HG03045 (cell line): Measurements from ENCODE around the gene NBPF11.
"Not testable (repeated sequence)": the region's sequence is repeated elsewhere in the genome, so short reads cannot be mapped to it uniquely, and the experiment has no call there.

Experiments used
- ATAC-seq: cut with Tn5 transposase; IDR thresholded peaks from one replicate; pipeline ENCODE4 v1.9.1; 2021; ENCODE audit warnings: mild to moderate bottlenecking, moderate library complexity; ENCODE audit not compliant: unreplicated experiment

The NBPF11 gene

DNA sequence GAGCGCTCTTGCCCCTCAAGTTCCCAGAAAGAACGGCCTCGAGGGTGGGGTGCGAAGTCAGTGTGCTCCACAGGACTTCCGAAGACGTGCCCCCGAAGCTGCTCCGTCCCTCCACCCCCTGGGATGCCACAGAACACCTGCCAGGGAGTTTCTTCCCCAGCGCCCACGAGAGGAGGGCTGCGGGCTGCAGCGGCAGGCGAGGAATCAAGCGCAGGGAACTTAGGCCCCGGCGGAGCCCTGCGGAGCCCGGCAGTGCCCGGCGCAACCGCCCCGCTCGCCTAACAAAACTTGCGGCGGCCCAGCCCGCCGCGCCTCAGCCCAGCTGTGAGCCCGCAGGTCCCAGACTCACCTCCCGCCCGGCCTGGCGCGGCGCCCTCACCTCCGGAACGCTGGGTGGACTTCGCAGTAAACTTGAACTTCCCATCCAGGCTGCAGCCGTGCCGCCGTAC, 686 bp downstream of the NBPF11 start:
- peak; percentile 34 for ATAC-seq

DNA sequence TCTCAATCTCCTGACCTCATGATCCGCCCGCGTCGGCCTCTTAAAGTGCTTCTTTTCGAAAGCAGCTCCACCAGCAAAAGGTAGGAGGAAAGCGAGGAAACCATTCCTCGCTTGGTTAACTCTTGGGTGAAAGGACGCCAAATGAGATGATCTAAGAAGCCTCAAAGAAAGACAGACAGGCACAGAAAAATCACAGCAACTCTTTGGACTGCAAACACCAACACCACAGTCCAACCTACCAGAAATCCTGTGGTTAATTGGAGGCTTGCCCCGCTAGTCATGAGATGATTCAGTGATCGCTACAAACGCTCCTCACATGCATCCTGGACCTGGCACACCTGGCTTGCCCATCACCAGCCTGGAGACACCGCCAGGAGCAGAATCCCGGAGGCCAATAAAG, 1.1 kb downstream of the NBPF11 start:
- peak; percentile 25 for ATAC-seq

DNA sequence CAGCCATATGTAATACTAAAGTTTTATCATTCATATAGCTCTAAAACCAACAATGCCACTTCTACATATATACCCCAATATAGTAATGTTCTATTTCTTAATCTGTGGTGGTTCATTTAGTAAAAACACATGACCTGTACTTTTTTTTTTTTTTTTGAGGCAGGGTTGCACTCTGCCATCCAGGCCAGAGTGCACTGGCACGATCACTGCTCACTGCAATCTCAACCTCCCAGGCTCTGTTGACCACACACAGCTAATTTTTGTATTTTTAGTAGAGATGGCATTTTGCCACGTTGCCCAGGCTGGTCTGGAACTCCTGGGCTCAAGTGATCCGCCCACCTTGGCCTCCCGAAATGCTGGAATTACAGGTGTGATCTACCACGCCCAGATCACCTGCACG, 2.1 kb downstream of the NBPF11 start:
- ATAC-seq: not testable (repeated sequence)

DNA sequence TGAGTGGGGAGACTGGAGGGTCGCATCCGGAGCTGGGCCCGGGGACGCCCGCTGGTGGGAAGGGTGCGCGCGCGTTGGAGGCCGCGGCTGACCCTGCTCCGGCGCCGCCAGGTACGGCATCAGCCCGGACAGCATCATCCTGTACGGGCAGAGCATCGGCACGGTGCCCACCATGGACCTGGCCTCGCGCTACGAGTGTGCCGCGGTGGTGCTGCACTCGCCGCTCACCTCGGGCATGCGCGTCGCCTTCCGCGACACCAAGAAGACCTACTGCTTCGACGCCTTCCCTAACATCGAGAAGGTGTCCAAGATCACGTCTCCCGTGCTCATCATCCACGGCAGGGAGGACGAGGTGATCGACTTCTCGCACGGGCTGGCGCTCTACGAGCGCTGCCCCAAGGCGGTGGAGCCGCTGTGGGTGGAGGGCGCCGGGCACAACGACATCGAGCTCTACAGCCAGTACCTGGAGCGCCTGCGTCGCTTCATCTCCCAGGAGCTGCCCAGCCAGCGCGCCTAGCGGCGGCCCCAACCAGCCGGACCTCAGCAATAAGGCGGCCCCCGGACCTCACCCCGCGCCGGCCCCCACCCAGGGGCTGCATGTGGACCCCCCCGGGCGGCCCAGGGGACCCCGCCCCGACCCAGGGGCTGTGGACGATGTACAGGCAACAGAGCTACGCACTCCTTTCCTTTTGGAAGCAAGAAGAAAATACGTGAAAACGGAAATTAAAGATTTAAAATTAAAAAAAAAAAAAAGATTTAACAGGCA, 2.8 kb downstream of the NBPF11 start:
- ATAC-seq: not testable (repeated sequence)

DNA sequence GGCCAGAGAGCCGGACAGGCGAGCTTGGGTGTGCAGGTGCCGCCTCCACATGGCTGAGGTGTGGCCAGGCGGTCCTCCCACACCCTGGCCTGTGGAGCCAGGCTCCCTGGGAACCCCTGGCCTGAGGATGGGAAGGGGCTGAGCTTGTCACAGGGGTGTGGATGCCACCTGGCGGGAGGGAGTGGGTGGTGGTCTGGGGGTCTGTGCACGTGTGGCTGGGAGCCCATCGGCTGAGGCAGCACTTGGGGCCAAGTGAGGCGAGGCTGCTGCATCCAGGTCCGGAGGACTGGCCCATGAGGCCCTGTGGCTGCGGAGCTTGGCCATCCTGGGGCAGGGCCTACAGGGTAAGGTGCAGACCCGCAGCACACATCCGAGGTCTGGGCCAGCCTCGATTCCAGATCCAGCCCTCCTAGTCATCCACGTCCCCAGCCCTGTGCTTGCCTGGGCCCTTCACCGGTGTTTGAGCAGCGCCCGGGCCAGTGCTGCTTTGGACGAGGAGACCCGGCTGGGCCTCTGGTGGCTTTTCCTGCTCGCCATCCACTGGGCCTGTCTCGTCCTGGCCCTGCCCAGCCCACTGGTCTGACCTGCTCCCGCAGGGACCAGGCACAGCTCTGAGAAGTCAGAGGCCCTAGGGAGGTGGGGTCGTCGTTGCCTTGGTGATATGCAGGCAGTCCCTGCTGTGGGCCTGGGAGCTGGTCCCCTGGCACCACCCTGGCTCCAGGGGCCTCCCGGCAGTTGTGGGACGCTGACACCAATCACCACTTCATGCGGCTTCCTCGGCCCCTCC, 4.8 kb downstream of the NBPF11 start:
- not testable (repeated sequence) for ATAC-seq

DNA sequence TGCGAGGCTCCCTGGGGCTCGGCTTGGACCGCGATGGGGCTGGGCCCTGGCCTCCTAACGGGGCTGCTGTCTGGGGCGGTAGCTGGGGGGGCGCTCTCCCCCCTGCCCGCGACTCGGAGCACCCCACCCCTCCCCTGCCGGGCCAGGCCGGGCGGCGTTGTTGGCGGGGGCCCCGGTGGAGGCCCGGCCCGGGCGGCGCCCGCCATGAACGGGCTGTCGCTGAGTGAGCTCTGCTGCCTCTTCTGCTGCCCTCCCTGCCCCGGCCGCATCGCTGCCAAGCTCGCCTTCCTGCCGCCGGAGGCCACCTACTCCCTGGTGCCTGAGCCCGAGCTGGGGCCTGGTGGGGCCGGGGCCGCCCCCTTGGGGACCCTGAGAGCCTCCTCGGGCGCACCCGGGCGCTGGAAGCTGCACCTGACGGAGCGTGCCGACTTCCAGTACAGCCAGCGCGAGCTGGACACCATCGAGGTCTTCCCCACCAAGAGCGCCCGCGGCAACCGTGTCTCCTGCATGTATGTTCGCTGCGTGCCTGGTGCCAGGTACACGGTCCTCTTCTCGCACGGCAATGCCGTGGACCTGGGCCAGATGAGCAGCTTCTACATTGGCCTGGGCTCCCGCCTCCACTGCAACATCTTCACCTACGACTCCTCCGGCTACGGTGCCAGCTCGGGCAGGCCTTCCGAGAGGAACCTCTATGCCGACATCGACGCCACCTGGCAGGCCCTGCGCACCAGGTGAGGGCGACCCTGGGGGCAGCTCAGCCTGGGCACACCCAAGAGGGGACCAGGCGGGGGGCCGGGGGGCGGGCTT, 5.7 kb downstream of the NBPF11 start:
- ATAC-seq: not testable (repeated sequence)

DNA sequence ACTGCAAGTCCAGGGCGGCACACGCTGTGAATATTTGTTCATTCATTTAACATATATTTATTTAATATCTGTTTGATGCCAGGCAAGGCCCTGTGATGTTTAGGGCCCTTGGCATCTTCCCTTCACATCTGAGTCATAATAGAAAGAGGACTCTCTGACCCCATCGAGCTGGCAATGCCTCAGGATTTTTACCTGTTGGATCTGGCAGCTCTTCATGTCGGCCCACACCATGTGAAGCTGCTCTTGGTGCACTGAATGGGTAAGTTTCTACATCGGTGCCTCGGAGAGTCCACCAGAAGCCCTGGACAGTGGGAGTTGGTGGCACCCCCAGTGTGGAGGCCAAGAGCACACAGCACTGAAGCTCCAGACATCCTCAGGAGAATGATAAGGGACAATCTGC, 8.9 kb downstream of the NBPF11 start:
- not testable (repeated sequence) for ATAC-seq

DNA sequence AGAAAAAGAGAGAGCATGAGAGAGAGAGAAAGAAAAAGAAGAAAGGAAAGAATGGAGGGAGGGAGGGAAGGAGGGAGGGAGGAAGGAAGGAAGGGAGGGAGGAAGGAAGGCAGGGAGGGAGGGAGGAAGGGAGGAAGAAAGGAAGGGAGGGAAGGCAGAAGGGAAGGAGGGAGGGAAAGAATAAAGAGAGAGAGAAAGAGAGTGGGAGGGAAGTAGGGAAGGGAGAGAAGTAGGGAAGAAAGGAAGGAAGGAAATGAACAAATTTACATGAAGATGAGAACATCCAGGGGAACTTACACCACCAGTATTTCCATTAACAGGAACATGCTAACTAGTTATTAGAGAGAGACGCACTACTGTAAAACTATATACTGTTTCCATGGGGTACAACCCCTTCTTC, 10.1 kb downstream of the NBPF11 start:
- not testable (repeated sequence) for ATAC-seq

DNA sequence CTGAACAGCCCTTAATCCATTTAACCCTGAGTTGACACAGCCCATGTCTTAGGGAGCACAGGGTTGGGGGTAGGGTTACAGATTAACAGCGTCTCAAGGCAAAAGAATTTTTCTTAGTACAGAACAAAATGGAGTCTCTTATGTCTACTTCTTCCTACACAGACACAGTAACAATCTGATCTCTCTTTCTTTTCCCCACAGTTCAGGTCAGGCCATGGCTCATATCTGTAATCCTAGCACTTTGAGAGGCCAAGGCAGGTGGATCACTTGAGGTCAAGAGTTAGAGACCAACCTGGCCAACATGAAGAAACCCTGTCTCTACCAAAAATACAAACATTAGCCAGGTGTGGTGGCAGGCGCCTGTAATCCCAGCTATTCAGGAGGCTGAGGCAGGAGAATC, 13.5 kb downstream of the NBPF11 start:
- ATAC-seq: not testable (repeated sequence)

DNA sequence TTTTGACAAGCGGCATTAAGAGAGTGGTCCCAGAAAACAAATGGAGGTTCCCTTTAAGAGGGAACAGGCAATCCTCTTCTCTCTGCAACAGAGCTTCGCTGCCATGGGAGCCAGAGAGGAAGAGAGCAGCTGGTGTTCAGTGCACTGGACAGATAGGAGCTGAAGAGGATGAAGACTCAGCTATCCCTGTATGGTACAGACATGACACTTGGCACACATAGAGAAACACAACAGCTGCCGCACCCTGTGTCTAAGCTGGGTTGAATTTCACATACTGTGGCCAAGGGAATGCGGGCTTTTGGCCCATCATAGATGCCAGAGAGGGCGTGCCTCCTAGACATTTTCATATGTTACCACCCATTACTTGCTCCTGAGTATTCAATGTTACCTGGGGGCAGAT, 29.7 kb downstream of the NBPF11 start:
- ATAC-seq: not testable (repeated sequence)

DNA sequence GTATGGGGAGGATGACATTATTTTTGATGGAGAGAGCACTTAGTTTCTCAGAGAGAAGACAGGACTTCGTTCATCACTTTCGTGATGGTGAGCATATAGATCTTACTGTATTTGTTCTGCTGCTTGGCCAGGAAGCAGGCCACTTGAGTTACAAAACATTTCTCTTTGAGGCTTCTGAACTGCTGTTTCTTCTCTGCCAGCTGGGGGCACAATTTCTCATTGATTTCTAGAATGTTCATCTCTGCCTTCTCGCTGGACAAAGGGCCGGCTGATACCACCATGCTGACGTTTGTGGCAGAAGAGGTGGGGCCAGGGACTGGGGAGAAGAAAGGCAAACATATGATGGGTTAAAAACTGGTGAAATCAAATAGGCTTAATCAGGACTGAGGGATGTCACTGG, 31.7 kb downstream of the NBPF11 start:
- ATAC-seq: not testable (repeated sequence)

DNA sequence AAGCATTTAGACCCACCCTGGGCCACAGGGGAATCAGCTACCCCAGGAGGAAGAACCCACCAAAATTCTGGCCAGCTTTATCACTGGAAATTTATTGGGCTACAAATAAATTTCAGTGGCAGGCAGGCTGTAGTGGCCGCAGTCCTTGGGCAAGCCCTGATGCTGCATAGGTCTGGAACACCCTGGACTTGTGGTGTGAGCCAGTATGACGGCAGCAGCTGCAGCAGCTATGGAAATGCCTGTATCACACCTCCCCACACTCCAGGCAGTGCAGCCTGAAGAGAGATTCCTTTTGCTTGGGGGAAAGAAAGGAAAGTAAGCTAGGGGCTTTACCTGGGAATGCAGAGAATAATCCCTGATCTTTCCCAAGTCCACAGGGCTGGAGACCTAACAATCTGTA, 56.3 kb downstream of the NBPF11 start:
- not testable (repeated sequence) for ATAC-seq

DNA sequence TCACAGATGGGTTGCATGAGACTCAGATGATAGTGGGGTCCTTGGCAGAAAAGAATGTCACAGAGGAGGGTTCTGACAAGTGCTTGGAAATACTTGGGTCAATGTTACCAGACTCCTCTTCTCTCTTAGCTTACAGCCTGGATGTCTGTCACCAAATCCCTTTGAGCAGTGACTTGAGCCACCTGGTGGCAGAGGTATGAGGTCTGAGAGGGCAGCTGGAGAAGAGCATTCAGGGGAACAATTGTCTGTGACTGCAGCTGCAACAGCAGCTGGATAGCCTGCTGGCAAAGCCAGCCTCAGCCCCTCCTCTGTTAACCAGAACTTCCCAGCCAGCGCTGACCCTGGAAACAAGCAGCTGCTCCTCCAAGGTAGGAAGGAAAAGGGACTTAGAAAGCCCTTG, 65.9 kb downstream of the NBPF11 start:
- not testable (repeated sequence) for ATAC-seq

DNA sequence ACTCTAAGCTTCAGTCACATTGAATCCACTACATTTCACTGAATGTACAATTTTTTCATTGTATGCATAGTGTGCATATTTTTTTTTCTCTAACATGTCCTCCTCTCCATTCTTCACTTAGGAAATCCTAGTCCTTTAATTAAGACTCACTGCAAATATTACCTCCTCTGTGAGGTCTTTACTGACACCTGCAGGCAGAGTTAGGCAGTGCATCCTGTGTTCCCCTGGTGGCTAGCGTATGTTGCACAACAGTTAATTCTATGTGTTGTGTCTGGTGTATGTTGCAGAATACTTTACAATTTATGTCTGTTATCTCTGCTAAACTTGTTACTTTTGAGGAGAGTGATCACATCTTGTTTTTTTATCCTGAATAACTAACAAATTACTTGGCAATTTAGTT, 70.9 kb downstream of the NBPF11 start:
- not testable (repeated sequence) for ATAC-seq

DNA sequence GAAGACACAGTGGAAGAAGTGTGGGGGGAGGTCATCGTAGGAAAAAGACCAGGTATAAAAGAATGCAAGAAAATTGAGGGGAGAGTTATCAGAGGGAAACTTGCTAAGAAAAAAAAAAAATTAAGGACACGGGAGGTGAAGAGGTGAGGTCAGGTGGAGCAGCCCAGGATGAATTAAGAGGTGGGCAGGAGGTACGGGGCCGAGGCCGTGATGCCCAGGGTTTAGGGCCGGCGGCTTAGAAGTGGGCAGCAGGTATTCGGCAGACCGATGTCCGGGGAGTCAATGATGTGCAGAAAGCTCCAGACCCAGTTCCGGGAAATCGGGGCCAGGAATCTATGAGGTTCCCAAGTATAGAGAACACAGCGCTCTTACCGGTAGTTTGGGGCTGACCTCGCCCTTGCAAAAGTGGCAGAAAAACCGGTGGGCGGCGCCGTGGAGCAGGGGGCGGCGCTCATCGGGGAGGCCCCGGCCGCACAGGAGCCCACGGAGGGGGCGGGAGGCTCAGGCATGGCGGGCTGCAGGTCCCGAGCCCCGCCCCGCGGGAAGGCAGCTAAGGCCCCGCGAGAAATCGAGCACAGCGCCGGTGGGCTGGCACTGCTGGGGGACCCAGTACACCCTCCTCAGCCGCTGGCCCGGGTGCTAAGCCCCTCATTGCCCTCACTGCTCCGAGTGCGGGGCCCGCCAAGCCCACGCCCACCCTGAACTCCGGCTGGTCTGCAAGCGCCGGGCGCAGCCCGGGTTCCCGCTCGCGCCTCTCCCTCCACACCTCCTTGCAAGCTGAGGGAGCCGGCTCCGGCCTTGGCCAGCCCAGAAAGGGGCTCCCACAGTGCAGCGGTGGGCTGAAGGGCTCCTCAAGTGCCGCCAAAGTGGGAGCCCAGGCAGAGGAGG, 73.2 kb downstream of the NBPF11 start:
- ATAC-seq: peak; percentile 59

DNA sequence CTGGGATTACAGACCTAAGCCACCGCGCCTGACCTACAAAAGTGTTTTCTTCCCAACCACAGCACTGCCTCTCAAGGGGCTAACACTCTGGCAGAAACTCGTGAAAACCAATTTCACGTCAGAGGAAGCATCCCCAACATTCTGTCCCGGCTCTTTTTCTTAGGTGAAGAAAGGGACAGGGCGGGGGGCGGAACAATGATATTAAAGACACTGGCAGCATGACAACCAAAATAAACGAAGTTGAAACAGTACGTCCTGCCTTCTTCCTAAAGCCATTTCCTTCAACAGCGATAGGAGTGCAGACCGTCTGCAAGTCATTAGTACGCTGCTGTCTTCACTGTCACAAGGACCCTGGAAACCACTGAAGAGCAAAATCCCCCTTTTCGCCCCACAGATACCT, 74.0 kb downstream of the NBPF11 start:
- ATAC-seq: not testable (repeated sequence)

DNA sequence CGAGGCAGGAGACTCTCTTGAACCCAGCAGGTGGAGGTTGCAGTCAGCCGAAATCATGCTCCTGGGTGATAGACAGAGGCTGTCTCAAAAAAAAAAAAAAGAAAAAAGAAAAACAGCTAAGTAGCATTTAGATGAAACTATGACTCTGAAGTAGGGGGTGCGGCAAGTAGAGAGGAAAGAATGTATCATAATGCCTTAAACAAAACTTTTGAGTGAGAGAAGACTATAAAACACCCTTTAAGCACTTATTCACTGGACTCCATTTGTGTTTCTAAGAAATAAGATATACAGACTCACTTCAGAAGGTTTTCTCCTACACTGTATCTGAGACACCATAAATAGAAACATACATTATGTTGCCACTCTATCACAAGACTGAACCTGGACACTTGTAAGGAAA, 74.6 kb downstream of the NBPF11 start:
- not testable (repeated sequence) for ATAC-seq

DNA sequence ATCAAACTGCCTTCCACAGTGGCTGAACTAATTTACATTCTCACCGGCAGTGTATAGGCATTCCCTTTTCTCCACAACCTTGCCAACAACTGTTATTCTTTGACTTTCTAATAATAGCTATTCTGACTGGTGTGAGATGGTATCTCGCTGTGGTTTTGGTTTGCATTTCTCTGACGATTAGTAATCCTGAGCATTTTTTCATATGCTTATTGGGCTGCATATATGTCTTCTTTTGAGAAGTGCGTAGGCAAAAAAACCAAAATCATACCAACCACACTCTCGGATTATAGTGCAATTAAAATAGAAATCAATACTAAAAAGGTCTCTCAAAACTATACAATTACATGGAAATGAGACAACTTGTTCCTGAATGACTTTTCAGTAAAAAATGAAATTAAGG, 78.7 kb downstream of the NBPF11 start:
- not testable (repeated sequence) for ATAC-seq

DNA sequence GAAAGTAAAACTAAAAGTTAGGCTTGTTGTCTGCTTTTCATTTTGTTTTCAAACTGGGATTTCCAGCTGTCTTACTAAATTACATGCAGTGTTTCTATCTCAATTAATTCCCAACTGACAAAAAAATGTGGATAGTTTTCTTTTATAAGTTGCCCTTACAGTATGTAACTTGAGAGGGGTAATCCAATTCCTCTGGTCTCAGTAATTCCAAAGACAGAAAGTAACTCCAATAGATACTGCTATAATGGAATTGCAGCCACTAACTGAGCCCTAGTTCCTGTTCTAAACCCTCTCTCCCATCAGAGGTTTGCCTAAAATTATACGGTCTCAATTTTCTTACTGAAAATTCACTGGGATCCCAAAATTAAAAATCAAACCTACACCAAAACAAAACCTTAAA, 83.5 kb downstream of the NBPF11 start:
- not testable (repeated sequence) for ATAC-seq

DNA sequence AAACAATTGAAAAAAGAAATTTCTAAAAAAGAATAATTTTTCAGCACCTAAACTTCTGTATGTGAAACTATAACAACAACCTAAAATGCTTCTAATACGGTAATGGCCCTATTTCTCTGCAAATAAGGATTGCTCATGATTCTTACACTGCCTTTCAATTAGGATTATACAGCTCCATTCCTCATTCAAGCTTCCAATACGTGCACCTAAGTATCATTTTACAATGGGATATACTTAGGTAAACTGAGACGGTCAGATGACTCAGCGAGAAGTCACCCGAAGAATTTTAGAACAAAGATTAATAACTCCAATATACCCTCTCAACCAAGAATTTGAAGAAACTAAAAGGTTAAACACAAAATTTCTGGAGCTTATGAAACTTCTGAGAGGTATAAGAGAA, 83.9 kb downstream of the NBPF11 start:
- ATAC-seq: not testable (repeated sequence)
